Activated T-cell treated with anti-CD3 and anti-CD28 coated beads for 48 hours (primary cell): ENCODE results near the gene HOXA2.

Experiments
- DNase-seq: peaks from one replicate; pipeline ENCODE4 v3.0.0-alpha.2; 2020; ENCODE audit warnings: low read depth

Gene HOXA2

DNA sequence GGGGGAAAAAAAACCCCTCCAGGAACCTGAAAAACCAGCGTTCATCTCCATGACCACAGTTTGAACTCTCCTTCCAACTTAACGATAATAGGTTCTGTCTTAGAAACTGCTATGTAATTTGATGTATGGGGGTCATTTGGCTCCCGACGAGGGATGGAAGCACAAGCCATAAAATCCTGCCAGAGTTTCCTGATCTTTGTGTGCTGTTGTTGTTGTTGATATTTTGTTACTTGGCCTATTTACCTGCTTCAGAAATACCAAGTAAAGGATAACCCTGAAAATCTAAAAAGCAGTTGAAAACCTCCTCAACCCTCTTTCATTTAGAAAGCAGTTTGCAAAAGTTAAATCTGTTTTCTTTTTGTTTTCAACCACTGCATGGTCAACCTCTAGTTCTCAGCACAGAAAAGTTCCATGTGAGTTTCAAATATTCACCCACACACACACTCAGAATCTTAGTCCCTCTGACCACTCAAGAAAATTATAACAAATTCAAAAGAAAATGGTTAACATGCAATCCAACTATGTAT, 9.3 kb upstream of the HOXA2 start:
- DNase-seq, result no peak

GRCh38 chr7:27111042-27111750, 8.7 kb upstream of the HOXA2 start:
- no peak for DNase-seq

- no peak for DNase-seq
These were observed 7.9 kb upstream of the HOXA2 start for GRCh38 chr7:27110186-27111031.

- no peak for DNase-seq
These were observed 7.1 kb upstream of the HOXA2 start for GRCh38 chr7:27109466-27110185.

GRCh38 chr7:27108390-27109127, 6.1 kb upstream of the HOXA2 start:
- DNase-seq, result no peak

GRCh38 chr7:27107391-27108381, 5.2 kb upstream of the HOXA2 start:
- DNase-seq, result no peak

GRCh38 chr7:27106901-27107240, 4.4 kb upstream of the HOXA2 start:
- no peak for DNase-seq

DNA sequence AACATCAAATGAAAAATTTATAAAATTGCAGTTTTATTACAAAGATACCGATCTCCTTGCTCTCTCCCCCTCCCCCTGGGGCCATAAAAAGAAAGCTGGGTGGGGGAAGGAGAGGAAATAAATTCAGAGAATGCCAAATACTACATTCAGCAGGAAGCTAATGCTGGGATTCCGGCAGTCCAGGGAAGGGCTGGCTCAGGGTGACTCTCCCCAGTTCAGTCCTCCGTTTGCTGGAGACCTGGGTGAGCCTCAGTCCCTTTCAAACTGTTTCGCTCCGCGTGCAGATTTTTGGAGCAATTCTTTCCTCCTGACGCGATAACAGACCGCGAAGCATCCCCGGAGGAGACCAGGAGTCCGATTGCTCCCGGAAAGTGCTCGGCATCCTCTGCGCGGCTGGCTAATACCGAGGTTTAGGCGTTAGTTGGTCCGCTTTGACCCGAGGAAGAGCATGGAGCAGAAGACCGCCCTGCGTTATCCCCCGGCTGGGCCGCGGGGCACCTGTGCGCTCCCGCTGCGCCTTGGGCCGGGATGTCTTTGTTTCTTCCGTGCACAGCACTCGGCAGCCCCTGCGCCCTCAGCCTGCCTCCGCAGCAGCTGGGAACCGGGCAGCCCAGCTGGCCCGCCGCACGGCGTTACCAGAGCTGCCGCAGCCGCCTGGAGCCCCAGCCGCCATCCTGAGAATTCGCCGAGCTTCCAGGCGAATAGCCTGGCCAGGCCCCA, 3.9 kb upstream of the HOXA2 start:
- no peak for DNase-seq

DNA sequence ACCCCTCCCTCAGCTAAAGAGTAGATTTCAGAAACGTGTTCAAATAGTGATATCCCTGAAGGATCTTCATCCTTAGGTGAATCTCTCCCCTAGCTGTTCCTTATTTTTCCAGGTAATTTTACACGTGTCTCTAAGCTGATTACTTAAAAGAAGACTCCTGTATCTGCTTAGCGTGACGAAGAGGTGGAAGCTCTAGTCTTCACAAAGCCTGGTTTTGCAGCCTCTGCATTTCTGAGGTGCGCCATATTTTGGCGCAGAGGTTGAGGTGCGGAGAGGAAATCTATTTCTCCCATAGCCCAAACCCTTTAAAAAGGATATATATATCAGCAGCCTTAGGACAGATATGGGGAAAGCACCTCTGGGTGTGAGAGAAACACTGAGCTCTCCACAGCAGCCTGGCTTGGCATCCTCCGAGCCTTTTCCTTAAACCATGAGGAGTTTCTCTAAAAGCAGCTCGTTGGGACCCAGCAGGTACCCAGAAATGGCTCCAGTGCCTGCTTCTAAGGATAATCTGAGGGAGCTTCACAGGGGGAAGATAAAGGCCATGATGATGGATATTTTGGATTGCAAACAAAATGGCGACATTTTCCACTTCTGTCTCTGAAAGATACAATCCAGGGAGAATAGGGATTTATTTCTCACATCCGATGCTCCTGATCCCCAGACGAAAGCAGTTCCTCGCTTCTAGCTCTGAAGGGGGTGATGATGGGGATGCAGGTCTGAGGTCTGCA, 3.0 kb upstream of the HOXA2 start:
- no peak for DNase-seq

DNA sequence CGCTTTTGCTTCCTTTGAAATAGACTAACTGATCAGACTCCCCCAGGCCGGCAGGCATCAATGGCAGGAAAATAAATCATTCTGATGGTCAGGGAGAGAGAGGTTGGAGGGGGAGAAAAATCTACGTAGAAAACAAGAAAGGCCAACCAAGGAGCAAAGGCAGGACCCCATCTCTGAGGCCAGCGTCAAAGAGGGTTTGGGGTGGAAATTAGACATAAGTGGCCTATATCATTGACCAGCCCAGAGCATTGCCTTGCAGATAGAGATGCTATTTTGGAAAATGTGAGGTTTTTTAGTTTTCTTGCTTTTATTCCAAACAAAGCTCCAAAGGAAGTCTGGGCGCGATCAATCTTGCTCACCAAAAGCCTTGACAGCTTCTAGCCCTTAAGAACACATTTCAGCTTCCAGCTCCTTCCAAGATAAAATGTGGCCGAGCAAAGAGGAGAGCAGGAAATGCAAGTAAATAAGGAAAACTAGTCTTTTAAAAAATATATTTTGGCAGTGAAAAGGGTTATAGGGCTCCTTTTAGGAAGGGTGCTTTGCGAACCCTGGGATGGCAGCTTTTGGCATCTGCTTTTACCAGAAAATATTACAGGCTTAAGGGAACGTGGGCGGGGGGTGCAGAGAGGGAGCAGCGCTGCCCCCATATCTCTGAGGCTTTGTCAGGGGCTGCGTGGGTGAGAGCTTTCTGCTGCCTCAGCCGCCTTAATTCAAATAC, 2.0 kb upstream of the HOXA2 start:
- no peak for DNase-seq

GRCh38 chr7:27103489-27104226, 1.2 kb upstream of the HOXA2 start:
- no peak for DNase-seq

GRCh38 chr7:27101957-27102580, 414 bp downstream of the HOXA2 start:
- no peak for DNase-seq

- DNase-seq, result no peak
These were observed 1.1 kb downstream of the HOXA2 start for GRCh38 chr7:27101171-27101956.

GRCh38 chr7:27100694-27101170, 1.8 kb downstream of the HOXA2 start:
- DNase-seq, result no peak

DNA sequence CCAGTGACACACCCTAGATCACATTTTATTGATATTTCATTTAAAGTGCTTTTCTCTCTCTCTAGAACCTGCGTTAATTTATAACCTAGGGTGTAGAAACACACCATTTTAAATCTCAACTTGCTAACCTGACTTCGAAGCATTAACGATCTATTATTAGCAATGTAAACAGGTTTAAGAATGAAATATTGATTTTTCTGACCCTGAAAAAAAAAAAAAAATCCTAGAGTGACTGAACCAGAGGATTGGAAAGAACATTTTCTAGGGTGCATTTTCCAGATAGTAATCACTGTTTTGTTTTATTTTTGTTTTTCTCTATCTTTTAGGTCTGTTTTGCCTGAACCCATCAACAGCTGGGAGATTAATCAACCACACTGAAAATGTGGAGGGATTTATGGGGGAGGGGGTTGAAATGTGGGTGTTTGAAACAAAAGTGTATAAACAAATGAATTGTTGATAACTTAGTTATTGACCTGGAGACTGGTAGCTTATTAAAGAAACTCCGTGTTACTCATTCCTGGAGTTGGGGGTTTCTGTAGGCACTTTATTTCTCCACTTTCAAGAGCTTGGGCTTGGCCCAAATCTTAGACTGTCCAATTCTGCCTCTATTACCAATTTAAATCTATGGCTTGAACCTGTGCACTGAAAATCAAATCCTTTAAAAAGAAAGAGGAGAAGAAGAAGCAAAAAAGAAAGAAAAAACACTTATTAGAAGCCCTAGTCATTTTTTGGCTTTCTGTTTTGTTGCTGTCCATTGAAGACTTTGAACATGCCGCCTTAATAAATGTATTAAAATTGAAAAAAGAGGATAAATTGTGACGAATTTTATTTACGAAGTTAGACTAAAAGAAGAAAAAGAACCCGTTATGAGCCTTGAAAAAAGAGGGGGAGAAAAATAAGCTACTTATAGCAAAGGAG, 2.8 kb downstream of the HOXA2 start:
- no peak for DNase-seq
